T-helper 2 cell (primary cell): ENCODE results near the gene UBTD1.

Experiments
- DNase-seq, 5 experiments: peaks; one replicate each; pipeline versions ENCODE4 v3.0.0 to v3.0.0-alpha.2; 2012 to 2022

Gene UBTD1

GRCh38 chr10:97587183-97587582 is 88.5 kb downstream of the UBTD1 start:
- DNase-seq: no peak

GRCh38 chr10:97589479-97589878 is 90.8 kb downstream of the UBTD1 start, which contains the start of gene C10orf62:
C10orf62 (plus strand) TSS chr10:97589721; CDS start chr10:97589898, 177 bp downstream.
- DNase-seq: no peak

- peak in 2 of 5 experiments; percentile 6 to 64 for DNase-seq
These were observed 91.5 kb downstream of the UBTD1 start for GRCh38 chr10:97590082-97590747.

GRCh38 chr10:97590748-97591495 is 92.2 kb downstream of the UBTD1 start:
- no peak for DNase-seq

GRCh38 chr10:97593421-97593820 is 94.7 kb downstream of the UBTD1 start:
- no peak for DNase-seq

- DNase-seq: no peak
These were observed 97.7 kb downstream of the UBTD1 start for GRCh38 chr10:97596101-97597082.

GRCh38 chr10:97597778-97598177 is 99.1 kb downstream of the UBTD1 start:
- no peak for DNase-seq

- DNase-seq: no peak
These were observed 99.9 kb downstream of the UBTD1 start for GRCh38 chr10:97598407-97599271.

- DNase-seq: no peak
These were observed 100.5 kb downstream of the UBTD1 start for GRCh38 chr10:97599272-97599619.

GRCh38 chr10:97600616-97601015 is 101.9 kb downstream of the UBTD1 start:
- no peak for DNase-seq

GRCh38 chr10:97601268-97602215 is 102.8 kb downstream of the UBTD1 start:
- no peak for DNase-seq

GRCh38 chr10:97607095-97607636 is 108.4 kb downstream of the UBTD1 start:
- DNase-seq: no peak

- no peak for DNase-seq
These were observed 110.4 kb downstream of the UBTD1 start for GRCh38 chr10:97608991-97609561.

- DNase-seq: no peak
These were observed 112.7 kb downstream of the UBTD1 start for GRCh38 chr10:97611473-97611872.

- peak in 1 of 5 experiments; percentile 8 for DNase-seq
These were observed 113.7 kb downstream of the UBTD1 start for GRCh38 chr10:97612386-97612785.

- no peak for DNase-seq
These were observed 119.6 kb downstream of the UBTD1 start for GRCh38 chr10:97618285-97618684.

GRCh38 chr10:97618733-97619132 is 120.0 kb downstream of the UBTD1 start:
- DNase-seq: no peak
